Activated T-helper 1 cell treated with anti-CD3 and anti-CD28 coated beads, Interleukin-12 subunit alpha, Interleukin-12 subunit beta, Interleukin-2, Interleukin-4 antibody, amounts not matched to agents 30 ng/mL and 10 ng/mL and 1 ng/mL, durations not matched to agents 14 hours and 24 hours and 36 hours (primary cell): Measurements from ENCODE around the gene TMEM101. TPM values are rescaled to one million over a fixed set of nuclear protein-coding genes. Genes with fewer than 3 reads are reported as not detected.
"Not testable (repeated sequence)": the region's sequence is repeated elsewhere in the genome, so short reads cannot be mapped to it uniquely, and the experiment has no call there.

ENCODE experiments used
- DNase-seq: peaks from one replicate; pipeline ENCODE4 v3.0.0; 2021; ENCODE audit warnings: low spot score
- H3K27ac Mint-ChIP-seq: one replicate; pipeline ENCODE4 v1.8.0; 2021; ENCODE audit warnings: mild to moderate bottlenecking, mixed read lengths
- H3K27me3 Mint-ChIP-seq: one replicate; pipeline ENCODE4 v1.8.0; 2022; ENCODE audit warnings: mild to moderate bottlenecking, moderate library complexity, mixed read lengths; ENCODE audit not compliant: insufficient read depth
- H3K36me3 Mint-ChIP-seq: one replicate; pipeline ENCODE4 v1.8.0; 2021; ENCODE audit warnings: low read depth, mixed read lengths
- H3K4me1 Mint-ChIP-seq: one replicate; pipeline ENCODE4 v1.8.0; 2021; ENCODE audit warnings: low read depth, mixed read lengths
- H3K4me3 Mint-ChIP-seq: one replicate; pipeline ENCODE4 v1.8.0; 2021; ENCODE audit warnings: mild to moderate bottlenecking, moderate library complexity, mixed read lengths
- H3K9me3 Mint-ChIP-seq: one replicate; pipeline ENCODE4 v1.8.0; 2021; ENCODE audit warnings: mixed read lengths
- intact Hi-C: fragments of 100-400 bp; cut with micrococcal nuclease; formaldehyde crosslinking; loops from one replicate; pipeline ENCODE4 v1.15.1; 2024
- total RNA-seq: library from RNA; stranded (reverse); gene quantifications from 2 replicates; pipeline ENCODE4 v1.2.3, GENCODE V29; 2022

Gene TMEM101
- total RNA-seq, 1 donor from 2014 or later: 32.8 TPM

DNA sequence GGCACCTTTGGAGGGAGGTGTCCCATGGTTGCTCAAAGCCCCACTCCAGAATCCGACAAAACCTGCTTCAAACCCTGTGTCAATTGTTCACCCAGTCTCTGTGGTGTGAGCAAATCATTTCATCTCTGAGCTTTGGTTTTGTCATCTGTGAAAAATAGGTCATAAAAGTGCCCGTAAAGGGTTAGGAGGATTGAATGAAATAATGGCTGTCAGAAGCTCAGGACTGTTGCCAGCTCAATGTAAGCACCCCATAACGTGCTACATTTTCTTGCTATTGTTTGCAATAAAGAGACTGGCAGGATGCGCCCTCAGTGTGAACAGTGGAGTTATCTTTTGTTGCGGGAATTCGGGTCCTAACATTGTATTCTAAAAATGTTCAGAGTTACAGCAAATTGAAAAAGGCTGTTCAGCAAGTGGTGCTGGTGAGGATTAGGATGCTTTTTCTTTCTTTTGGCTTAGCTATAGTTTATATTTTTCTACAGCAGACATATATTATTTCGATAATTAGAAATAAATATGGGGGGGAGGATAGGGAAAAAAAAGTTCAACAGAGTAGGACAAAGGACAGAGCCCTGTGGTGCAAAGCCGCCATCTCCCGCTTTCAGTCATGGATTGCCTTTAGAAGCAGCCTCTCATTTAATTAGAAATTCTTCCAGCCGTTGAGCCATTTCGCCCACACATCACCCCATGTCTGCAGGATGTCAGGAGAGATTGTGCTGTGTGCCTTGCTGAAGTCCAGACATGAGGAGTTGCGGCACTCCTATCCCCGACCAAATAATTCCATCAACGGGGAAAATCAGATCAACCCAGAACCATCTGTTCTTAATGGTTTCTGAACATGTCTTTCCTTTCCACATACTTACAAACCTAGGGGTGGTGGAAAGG is 40.1 kb downstream of the TMEM101 start:
- no peak for DNase-seq
- Mint-ChIP-seq H3K27me3 (peaks cover 35% of the 10 kb centered on the region), H3K4me1 (no peaks in the 10 kb centered on the region), H3K27ac (no peak overlapping the region), H3K36me3 (no peaks in the 10 kb centered on the region), H3K9me3 (no peaks in the 10 kb centered on the region), H3K4me3 (no peak overlapping the region)
- intact Hi-C loops: no loop called here

DNA sequence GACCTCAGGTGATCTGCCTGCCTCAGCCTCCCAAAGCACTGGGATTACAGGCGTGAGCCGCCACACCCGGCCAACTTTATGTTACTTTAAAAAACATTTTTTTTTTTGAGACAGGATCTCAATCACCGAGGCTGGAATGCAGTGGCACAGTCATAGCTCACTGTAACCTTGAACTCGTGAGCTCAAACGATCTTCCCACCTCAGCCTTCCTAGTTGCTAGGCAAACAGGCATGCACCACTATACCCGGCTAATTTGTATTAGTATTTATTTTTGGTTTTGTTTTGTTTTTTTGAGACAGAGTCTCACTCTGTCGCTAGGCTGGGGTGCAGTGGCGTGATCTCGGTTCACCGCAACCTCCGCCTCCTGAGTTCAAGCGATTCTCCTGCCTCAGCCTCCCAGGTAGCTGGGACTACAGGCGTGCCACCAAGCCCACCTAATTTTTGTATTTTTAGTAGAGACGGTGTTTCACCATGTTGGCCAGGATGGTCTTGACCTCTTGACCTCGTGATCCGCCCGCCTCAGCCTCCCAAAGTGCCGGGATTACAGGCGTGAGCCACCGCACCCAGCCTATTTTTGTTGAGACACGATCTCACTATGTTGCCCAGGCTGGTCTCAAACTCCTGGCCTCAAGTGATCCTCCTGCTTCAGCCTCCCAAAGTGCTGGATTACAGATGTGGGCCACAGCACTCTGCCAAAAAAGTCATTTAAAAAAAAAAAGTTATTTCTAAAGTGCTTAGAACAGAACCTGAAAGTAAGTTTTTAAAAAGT is 42.1 kb downstream of the TMEM101 start:
- intact Hi-C loops, H3K4me3 Mint-ChIP-seq, H3K4me1 Mint-ChIP-seq, H3K27ac Mint-ChIP-seq, H3K9me3 Mint-ChIP-seq, H3K36me3 Mint-ChIP-seq, DNase-seq: not testable (repeated sequence)
- peaks cover 18% of the 10 kb centered on the region for H3K27me3 Mint-ChIP-seq

GRCh38 chr17:43971436-43971835 is 43.3 kb downstream of the TMEM101 start:
- H3K4me1 Mint-ChIP-seq, DNase-seq, H3K9me3 Mint-ChIP-seq, H3K36me3 Mint-ChIP-seq, intact Hi-C loops, H3K4me3 Mint-ChIP-seq, H3K27ac Mint-ChIP-seq: not testable (repeated sequence)
- peaks cover 13% of the 10 kb centered on the region for H3K27me3 Mint-ChIP-seq

DNA sequence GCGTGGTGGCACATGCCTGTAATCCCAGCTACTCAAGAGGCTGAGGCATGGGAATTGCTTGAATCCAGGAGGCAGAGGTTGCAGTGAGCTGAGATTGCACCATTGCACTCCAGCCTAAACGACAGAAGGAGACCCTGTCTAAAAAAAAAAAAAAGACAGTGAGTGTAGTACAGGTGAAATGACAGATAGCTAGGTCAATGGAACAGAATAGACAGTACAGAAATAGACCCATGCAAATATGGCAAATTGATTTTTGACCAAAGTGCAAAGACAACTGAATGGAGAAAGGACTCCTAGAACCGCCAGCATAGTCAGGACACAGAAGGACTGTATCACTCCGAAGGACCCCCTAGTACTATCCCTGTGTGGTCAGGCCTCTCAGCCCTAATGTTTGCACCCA is 44.4 kb downstream of the TMEM101 start:
- Mint-ChIP-seq H3K27me3 (peaks cover 13% of the 10 kb centered on the region), H3K4me1 (no peaks in the 10 kb centered on the region), H3K9me3 (no peaks in the 10 kb centered on the region), H3K27ac (no peak overlapping the region), H3K36me3 (no peaks in the 10 kb centered on the region), H3K4me3 (no peak overlapping the region)
- DNase-seq: no peak
- intact Hi-C loops: no loop called here

- DNase-seq: no peak
- Mint-ChIP-seq H3K4me1 (no peaks in the 10 kb centered on the region), H3K27ac (no peak overlapping the region), H3K36me3 (no peaks in the 10 kb centered on the region), H3K4me3 (no peak overlapping the region), H3K27me3 (peaks cover 13% of the 10 kb centered on the region), H3K9me3 (no peaks in the 10 kb centered on the region)
- intact Hi-C loops: no loop called here
Observed at GRCh38 chr17:43967251-43967875, 47.4 kb downstream of the TMEM101 start.

GRCh38 chr17:43966276-43966675 is 48.5 kb downstream of the TMEM101 start:
- no peak overlapping the region for H3K4me3 Mint-ChIP-seq
- no peaks in the 10 kb centered on the region for H3K36me3 Mint-ChIP-seq
- DNase-seq: no peak
- H3K9me3 Mint-ChIP-seq: no peaks in the 10 kb centered on the region
- no peak overlapping the region for H3K27ac Mint-ChIP-seq
- no peaks in the 10 kb centered on the region for H3K4me1 Mint-ChIP-seq
- peaks cover 12% of the 10 kb centered on the region for H3K27me3 Mint-ChIP-seq
- intact Hi-C loops: no loop called here

DNA sequence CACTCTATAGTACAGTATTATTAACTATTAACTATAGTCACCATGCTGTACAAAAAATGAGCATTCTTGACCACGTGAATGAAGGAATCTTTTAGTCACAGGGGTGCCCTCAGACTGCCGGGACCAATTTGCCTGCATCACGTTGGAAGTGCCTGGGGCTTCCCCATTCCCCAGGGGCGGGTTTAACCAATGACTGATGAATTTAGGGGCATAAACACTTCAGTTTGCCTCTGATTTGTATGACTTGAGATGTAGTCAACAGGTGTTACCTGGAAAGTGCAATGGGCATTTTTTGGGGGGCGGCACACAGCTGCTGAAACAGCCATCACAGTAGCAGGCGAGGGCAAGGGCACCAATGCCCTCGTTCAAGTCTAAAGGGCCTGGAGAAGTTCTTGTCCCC is 52.3 kb downstream of the TMEM101 start:
- no peak for DNase-seq
- peaks cover 12% of the 10 kb centered on the region for H3K27me3 Mint-ChIP-seq
- H3K4me3 Mint-ChIP-seq: no peak overlapping the region
- H3K4me1 Mint-ChIP-seq: no peaks in the 10 kb centered on the region
- H3K27ac Mint-ChIP-seq: no peak overlapping the region
- intact Hi-C loops: no loop called here
- H3K9me3 Mint-ChIP-seq: no peaks in the 10 kb centered on the region
- H3K36me3 Mint-ChIP-seq: no peaks in the 10 kb centered on the region

DNA sequence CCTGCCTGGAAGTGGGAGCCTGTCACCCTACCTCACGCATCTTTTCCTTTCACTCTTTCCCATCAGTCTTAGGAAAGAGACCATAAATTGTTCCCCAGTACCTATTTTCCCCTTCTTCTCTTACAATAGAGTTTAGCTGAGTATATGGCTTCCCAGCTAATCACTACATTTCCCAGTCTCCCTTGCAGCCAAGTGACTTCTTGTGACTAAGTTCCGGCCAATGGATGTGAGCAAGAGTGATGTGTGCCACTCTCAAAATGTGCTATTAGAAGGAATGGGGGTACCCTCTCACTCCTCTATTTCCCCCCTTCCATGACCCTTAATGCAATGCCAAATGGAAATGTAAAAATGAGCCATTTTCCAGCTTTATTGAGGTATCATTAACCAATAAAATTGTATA is 52.8 kb downstream of the TMEM101 start:
- no peak for DNase-seq
- intact Hi-C loops: no loop called here
- peaks cover 12% of the 10 kb centered on the region for H3K27me3 Mint-ChIP-seq
- no peaks in the 10 kb centered on the region for H3K4me1 Mint-ChIP-seq
- H3K4me3 Mint-ChIP-seq: no peak overlapping the region
- H3K36me3 Mint-ChIP-seq: no peaks in the 10 kb centered on the region
- no peaks in the 10 kb centered on the region for H3K9me3 Mint-ChIP-seq
- H3K27ac Mint-ChIP-seq: no peak overlapping the region

GRCh38 chr17:43961292-43961691 is 53.5 kb downstream of the TMEM101 start:
- H3K4me1 Mint-ChIP-seq, H3K36me3 Mint-ChIP-seq, intact Hi-C loops, H3K9me3 Mint-ChIP-seq, H3K4me3 Mint-ChIP-seq, H3K27ac Mint-ChIP-seq, DNase-seq: not testable (repeated sequence)
- H3K27me3 Mint-ChIP-seq: peaks cover 12% of the 10 kb centered on the region

Other genes with a start within 250 kb of the TMEM101 start
- gene DUSP3, start 236.0 kb downstream of the TMEM101 start, total RNA-seq: 11.7 and 12.0 TPM in 2 replicates
- gene CFAP97D1, start 234.5 kb downstream of the TMEM101 start, total RNA-seq: not detected in 2 replicates
- 0.22 and 0.47 TPM in 2 replicates for gene MPP3, start 181.8 kb downstream of the TMEM101 start, total RNA-seq
- gene CD300LG, start 167.8 kb downstream of the TMEM101 start, total RNA-seq: not detected in 2 replicates
- 0.91 and 1.4 TPM in 2 replicates for gene MPP2, start 107.4 kb downstream of the TMEM101 start, total RNA-seq
- not detected in 2 replicates for gene PPY, start 72.5 kb downstream of the TMEM101 start, total RNA-seq
- gene PYY, start 61.0 kb downstream of the TMEM101 start, total RNA-seq: 0.36 TPM in 1 of 2 replicates, not detected in the other
- 0.39 and 0.60 TPM in 2 replicates for gene NAGS, start 10.3 kb downstream of the TMEM101 start, total RNA-seq
- gene LSM12, start 51.7 kb upstream of the TMEM101 start, total RNA-seq: 93.9 and 95.4 TPM in 2 replicates
- 33.5 and 34.9 TPM in 2 replicates for gene G6PC3, start 55.8 kb upstream of the TMEM101 start, total RNA-seq
- gene HDAC5, start 108.7 kb upstream of the TMEM101 start, total RNA-seq: 20.6 and 22.8 TPM in 2 replicates
- 23.0 and 23.1 TPM in 2 replicates for gene HROB, start 127.0 kb upstream of the TMEM101 start, total RNA-seq
- gene ASB16, start 155.7 kb upstream of the TMEM101 start, total RNA-seq: 0.31 and 0.42 TPM in 2 replicates
- 17.3 and 18.7 TPM in 2 replicates for gene TMUB2, start 172.0 kb upstream of the TMEM101 start, total RNA-seq
- gene ATXN7L3, start 184.9 kb upstream of the TMEM101 start, total RNA-seq: 125 and 126 TPM in 2 replicates
- gene UBTF, start 204.7 kb upstream of the TMEM101 start, total RNA-seq: 201 and 215 TPM in 2 replicates